ENCODE measurements around the gene LUC7L.
"Not testable (repeated sequence)": the region's sequence is repeated elsewhere in the genome, so short reads cannot be mapped to it uniquely, and the experiment has no call there.

GRCh38 chr16:164134-164823, 65.0 kb downstream of the LUC7L start:
- not testable (repeated sequence) for TF ChIP-seq CTCF, POLR2A (IDR thresholded peaks at IDR 0.05)
